ENCODE data around the gene OR52I2. TPM values are rescaled to one million over a fixed set of nuclear protein-coding genes. Genes with fewer than 3 reads are reported as not detected.

OR52I2 gene
- polyA plus RNA-seq (ENCODE audit: insufficient read length in 4 of 4) = not detected

DNA sequence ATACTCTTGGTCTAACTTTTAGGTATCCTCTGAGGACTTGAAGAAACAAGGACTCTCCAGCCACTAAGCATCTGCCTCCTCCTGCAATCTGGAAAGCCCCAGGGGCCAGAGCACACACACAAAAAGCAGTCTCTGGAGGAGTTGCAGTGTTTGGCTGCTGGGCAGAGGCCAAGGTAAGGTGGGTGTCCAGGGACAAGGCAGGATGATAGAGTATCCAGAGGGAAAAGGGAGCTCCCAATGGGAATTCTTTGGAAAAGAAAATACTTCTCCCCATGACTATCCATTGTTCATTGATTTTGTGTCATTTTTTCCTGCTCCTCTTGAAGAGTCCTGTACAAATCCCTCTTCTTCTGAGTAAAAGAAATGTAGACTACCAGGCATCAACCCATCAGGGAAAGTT lies at the start of gene OR52I2:
Gene OR52I2 (plus strand): TSS at position 301 of the 400 bp plus-strand sequence.
- no peak for DNase-seq (ENCODE audit: low read depth in 4 of 4, low spot score in 3 of 4)

GRCh38 chr11:4539603-4540219 lies 41.8 kb upstream of the OR52I2 start:
- peak in 2 of 4 donors; percentile 3 to 12 for DNase-seq (ENCODE audit: low read depth in 4 of 4, low spot score in 3 of 4)

GRCh38 chr11:4541071-4541470 lies 40.5 kb upstream of the OR52I2 start:
- no peak for DNase-seq (ENCODE audit: low read depth in 4 of 4, low spot score in 3 of 4)

- no peak for DNase-seq (ENCODE audit: low read depth in 4 of 4, low spot score in 3 of 4)
Measured at GRCh38 chr11:4543561-4543960, 38.0 kb upstream of the OR52I2 start.

- DNase-seq (ENCODE audit: low read depth in 4 of 4, low spot score in 3 of 4) = no peak
Measured at GRCh38 chr11:4544891-4545290, 36.7 kb upstream of the OR52I2 start, which contains the start of gene OR52M1. Gene OR52M1 (plus strand): TSS chr11:4545191. CDS start chr11:4545191, 0 bp downstream.

GRCh38 chr11:4546878-4547277 lies 34.7 kb upstream of the OR52I2 start:
- no peak for DNase-seq (ENCODE audit: low read depth in 4 of 4, low spot score in 3 of 4)

- DNase-seq (ENCODE audit: low read depth in 4 of 4, low spot score in 3 of 4) = no peak
Measured at GRCh38 chr11:4547416-4547815, 34.1 kb upstream of the OR52I2 start.

- no peak for DNase-seq (ENCODE audit: low read depth in 4 of 4, low spot score in 3 of 4)
Measured at GRCh38 chr11:4551346-4551979, 30.1 kb upstream of the OR52I2 start.

GRCh38 chr11:4559527-4560440 lies 21.8 kb upstream of the OR52I2 start:
- DNase-seq (ENCODE audit: low read depth in 4 of 4, low spot score in 3 of 4) = no peak

GRCh38 chr11:4560467-4560866 lies 21.1 kb upstream of the OR52I2 start:
- peak in 3 of 4 donors; percentile 14 to 36 (median 27) for DNase-seq (ENCODE audit: low read depth in 4 of 4, low spot score in 3 of 4)

DNA sequence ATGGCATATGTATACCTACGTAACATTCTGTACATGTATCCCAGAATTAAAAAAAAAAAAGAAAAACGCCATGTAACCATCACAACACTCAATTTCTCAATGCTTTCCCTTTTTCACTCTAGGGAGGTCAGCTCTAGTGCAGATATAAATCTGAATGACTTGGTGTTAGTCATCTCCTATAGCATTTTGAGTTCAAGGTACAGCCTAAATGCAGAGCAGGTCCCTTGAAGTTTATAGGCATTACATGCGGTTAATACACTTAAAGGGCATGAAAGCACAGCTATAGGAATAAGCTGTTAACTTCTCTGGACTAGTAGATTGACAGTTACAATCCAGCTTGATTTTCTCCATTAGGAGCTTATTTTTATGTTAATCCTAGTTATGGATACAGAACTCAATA lies 16.2 kb upstream of the OR52I2 start:
- no peak for DNase-seq (ENCODE audit: low read depth in 4 of 4, low spot score in 3 of 4)

DNA sequence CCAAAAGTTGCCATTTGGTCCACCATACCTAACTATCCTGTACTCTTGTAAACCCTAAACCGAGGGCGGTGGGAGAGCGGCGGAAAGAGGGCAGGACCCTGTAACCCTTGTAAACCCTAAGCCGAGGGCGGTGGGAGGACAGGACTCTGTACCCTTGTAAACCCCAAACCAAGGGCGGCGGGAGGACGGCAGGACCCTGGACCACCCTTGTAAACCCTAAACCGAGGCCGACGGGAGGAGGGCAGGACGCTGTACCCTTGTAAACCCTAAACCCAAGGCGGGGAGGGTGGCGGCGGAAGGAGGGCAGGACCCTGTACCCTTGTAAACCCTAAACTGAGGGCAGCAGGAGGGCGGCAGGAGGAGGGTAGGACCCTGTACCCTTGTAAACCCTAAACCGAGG lies 12.5 kb upstream of the OR52I2 start:
- DNase-seq (ENCODE audit: low read depth in 4 of 4, low spot score in 3 of 4) = no peak

- DNase-seq (ENCODE audit: low read depth in 4 of 4, low spot score in 3 of 4) = no peak
Measured at GRCh38 chr11:4576880-4577279, 4.7 kb upstream of the OR52I2 start.

- DNase-seq (ENCODE audit: low read depth in 4 of 4, low spot score in 3 of 4) = no peak
Measured at GRCh38 chr11:4577761-4578160, 3.8 kb upstream of the OR52I2 start.

DNA sequence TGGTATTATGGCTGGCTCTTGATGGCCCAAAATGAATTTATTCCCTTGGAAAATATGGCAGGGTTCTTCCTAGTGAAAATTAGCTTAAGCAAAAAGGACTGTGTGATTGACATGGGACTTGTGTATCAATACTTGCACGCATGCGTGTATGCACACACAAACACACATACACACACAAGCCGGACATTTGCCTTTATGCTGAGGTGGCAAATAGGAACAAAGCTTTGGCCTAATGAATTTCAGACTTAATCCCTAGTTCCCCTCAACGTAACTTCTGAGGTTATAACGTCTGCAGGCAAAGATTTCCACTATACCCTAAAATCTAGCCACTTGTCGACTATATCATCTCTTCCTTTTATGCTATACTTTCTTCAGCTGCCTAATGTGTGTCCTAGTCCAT lies 2.9 kb upstream of the OR52I2 start:
- DNase-seq (ENCODE audit: low read depth in 4 of 4, low spot score in 3 of 4) = no peak

- DNase-seq (ENCODE audit: low read depth in 4 of 4, low spot score in 3 of 4) = no peak
Measured at GRCh38 chr11:4580124-4580523, 1.4 kb upstream of the OR52I2 start.

- no peak for DNase-seq (ENCODE audit: low read depth in 4 of 4, low spot score in 3 of 4)
Measured at GRCh38 chr11:4589017-4589416, 7.5 kb downstream of the OR52I2 start.

DNA sequence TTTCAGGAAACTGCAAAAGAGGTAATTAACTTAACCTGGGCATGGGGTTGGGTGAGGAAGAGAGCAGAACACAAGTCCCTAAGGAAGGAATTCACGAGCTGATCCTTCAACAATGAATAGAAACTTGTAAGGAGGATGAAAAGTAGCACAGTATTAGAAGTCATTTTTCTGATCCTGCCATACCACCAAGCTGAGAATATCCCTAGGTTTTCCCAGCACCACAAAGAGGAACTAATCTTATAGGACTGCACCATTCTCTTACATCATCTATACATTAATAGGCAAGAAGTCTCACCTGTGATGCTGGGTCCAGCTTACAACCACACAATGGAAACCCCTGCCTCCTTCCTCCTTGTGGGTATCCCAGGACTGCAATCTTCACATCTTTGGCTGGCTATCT lies 12.2 kb downstream of the OR52I2 start, which contains the start of gene OR52I1:
Gene OR52I1 (plus strand): TSS at position 301 of the 400 bp plus-strand sequence. CDS start 0 bp downstream, at position 301.
- DNase-seq (ENCODE audit: low read depth in 4 of 4, low spot score in 3 of 4) = no peak

DNA sequence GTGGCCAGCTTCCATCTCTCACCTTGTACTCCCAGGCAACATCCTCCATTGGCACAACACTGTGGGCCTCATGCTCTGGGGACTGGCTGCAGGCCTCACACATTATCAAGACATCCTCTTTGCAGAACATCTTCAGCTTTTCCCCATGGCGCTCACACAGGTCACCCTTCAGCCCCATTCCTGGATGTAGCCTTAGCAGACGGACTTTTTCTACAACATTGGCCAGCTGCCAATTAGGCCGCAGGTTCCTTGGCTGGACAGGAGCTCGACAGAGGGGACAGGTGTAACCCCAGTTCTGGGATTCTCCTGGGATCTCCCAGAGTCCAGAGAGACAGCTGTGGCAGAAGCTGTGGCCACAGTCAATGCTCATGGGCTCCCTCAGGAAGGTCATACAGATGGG lies 23.5 kb downstream of the OR52I2 start:
- DNase-seq (ENCODE audit: low read depth in 4 of 4, low spot score in 3 of 4) = no peak

DNA sequence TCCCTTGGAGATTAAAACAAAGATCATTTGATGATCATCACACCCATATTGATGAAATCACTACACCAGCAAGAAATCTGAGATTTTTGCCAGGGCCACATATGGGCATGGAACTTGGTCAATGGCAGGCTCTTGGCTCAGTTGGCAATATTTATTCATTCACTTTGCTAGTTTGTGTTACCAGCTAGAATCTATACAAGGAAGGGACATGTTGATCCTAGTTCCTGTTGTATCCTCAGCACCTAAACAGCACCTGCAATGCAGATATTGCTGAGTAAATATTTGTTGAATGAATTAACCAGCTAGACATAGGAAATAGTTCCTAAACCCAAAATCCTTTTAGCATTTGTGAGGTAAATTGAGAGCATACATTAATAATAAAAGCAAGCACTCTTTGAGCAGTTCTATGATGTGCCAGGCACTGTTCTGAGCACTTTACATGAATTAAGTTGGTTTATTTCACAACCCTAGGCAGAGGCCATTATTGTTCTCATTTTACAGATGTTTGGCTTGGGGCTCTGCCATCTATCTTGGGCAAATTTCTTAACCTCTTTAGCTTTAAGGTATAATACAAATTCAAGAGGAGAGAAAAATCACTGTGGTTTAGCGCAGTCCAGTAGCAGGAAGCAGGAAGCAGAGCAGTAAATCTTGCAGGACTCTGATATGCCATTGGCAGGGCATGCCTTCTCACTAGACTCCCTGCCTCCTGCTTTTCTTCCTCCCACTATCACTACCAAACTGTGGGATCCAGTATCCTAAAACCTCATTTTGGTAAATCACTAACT lies 24.9 kb downstream of the OR52I2 start:
- no peak for DNase-seq (ENCODE audit: low read depth in 4 of 4, low spot score in 3 of 4)
